ENCODE results near the gene MACC1. TPM values are rescaled to one million over a fixed set of nuclear protein-coding genes. Genes with fewer than 3 reads are reported as not detected.

MACC1 gene
- total RNA-seq, 1 donor: 0.36 TPM

- H3K79me2 ChIP-seq (ENCODE audit: insufficient read depth, low read length): no peaks in the 10 kb centered on the region
- H3K36me3 ChIP-seq (ENCODE audit: insufficient read depth, low read length): no peaks in the 10 kb centered on the region
- DNase-seq (ENCODE audit: insufficient read length, low spot score, missing footprints): no peak
- peaks cover 10% of the 10 kb centered on the region for H3K4me1 ChIP-seq (ENCODE audit: insufficient read depth, low read length)
- H3K27me3 ChIP-seq (ENCODE audit: insufficient read depth, low read length): no peaks in the 10 kb centered on the region
- no peaks in the 10 kb centered on the region for H3K9me3 ChIP-seq (ENCODE audit: low read depth, low read length)
- no peaks in the 10 kb centered on the region for H4K20me1 ChIP-seq (ENCODE audit: insufficient read depth, low read length)
- no peak for TF ChIP-seq CTCF (IDR thresholded peaks at IDR 0.05; ENCODE audit: extremely low read depth, low read depth, low read length)
- no peak overlapping the region for H2AFZ ChIP-seq (ENCODE audit: low read length)
- no peak overlapping the region for H3K27ac ChIP-seq (ENCODE audit: low read depth, low read length)
- H3K4me3 ChIP-seq (ENCODE audit: insufficient read depth, low read length): no peak overlapping the region
- H3K4me2 ChIP-seq (ENCODE audit: insufficient read depth, low read length): no peak overlapping the region
Observed at GRCh38 chr7:20229081-20229480, 11.9 kb upstream of the MACC1 start.

- H3K4me2 ChIP-seq (ENCODE audit: insufficient read depth, low read length): no peak overlapping the region
- no peak for TF ChIP-seq CTCF (IDR thresholded peaks at IDR 0.05; ENCODE audit: extremely low read depth, low read depth, low read length)
Observed at GRCh38 chr7:20228654-20229053, 11.5 kb upstream of the MACC1 start.

GRCh38 chr7:20227291-20227795 is 10.2 kb upstream of the MACC1 start:
- DNase-seq (ENCODE audit: insufficient read length, low spot score, missing footprints): no peak
- Histone ChIP-seq H3K4me3 (ENCODE audit: insufficient read depth, low read length) (no peak overlapping the region), H3K79me2 (ENCODE audit: insufficient read depth, low read length) (no peaks in the 10 kb centered on the region), H3K4me1 (ENCODE audit: insufficient read depth, low read length) (peaks cover 18% of the 10 kb centered on the region), H3K4me2 (ENCODE audit: insufficient read depth, low read length) (no peak overlapping the region), H3K27ac (ENCODE audit: low read depth, low read length) (no peak overlapping the region), H3K27me3 (ENCODE audit: insufficient read depth, low read length) (no peaks in the 10 kb centered on the region), H3K9me3 (ENCODE audit: low read depth, low read length) (no peaks in the 10 kb centered on the region), H2AFZ (ENCODE audit: low read length) (no peak overlapping the region), H3K36me3 (ENCODE audit: insufficient read depth, low read length) (no peaks in the 10 kb centered on the region), H4K20me1 (ENCODE audit: insufficient read depth, low read length) (no peaks in the 10 kb centered on the region)
- no peak for TF ChIP-seq CTCF (IDR thresholded peaks at IDR 0.05; ENCODE audit: extremely low read depth, low read depth, low read length)

More at GRCh38 chr7:20228654-20229053, 11.5 kb upstream of the MACC1 start:
- no peaks in the 10 kb centered on the region for H4K20me1 ChIP-seq (ENCODE audit: insufficient read depth, low read length)
- no peaks in the 10 kb centered on the region for H3K9me3 ChIP-seq (ENCODE audit: low read depth, low read length)
- H3K4me3 ChIP-seq (ENCODE audit: insufficient read depth, low read length): no peak overlapping the region
- no peaks in the 10 kb centered on the region for H3K27me3 ChIP-seq (ENCODE audit: insufficient read depth, low read length)
- no peak for DNase-seq (ENCODE audit: insufficient read length, low spot score, missing footprints)
- H3K79me2 ChIP-seq (ENCODE audit: insufficient read depth, low read length): no peaks in the 10 kb centered on the region
- peaks cover 12% of the 10 kb centered on the region for H3K4me1 ChIP-seq (ENCODE audit: insufficient read depth, low read length)
- no peak overlapping the region for H3K27ac ChIP-seq (ENCODE audit: low read depth, low read length)
- no peak overlapping the region for H2AFZ ChIP-seq (ENCODE audit: low read length)
- no peaks in the 10 kb centered on the region for H3K36me3 ChIP-seq (ENCODE audit: insufficient read depth, low read length)

- Histone ChIP-seq H3K4me2 (ENCODE audit: insufficient read depth, low read length) (no peak overlapping the region), H3K9me3 (ENCODE audit: low read depth, low read length) (no peaks in the 10 kb centered on the region), H3K4me3 (ENCODE audit: insufficient read depth, low read length) (no peak overlapping the region), H3K27ac (ENCODE audit: low read depth, low read length) (no peak overlapping the region), H4K20me1 (ENCODE audit: insufficient read depth, low read length) (no peaks in the 10 kb centered on the region), H3K4me1 (ENCODE audit: insufficient read depth, low read length) (peaks cover 18% of the 10 kb centered on the region), H3K27me3 (ENCODE audit: insufficient read depth, low read length) (no peaks in the 10 kb centered on the region), H2AFZ (ENCODE audit: low read length) (no peak overlapping the region), H3K36me3 (ENCODE audit: insufficient read depth, low read length) (no peaks in the 10 kb centered on the region), H3K79me2 (ENCODE audit: insufficient read depth, low read length) (no peaks in the 10 kb centered on the region)
- DNase-seq (ENCODE audit: insufficient read length, low spot score, missing footprints): no peak
- TF ChIP-seq CTCF (IDR thresholded peaks at IDR 0.05; ENCODE audit: extremely low read depth, low read depth, low read length): no peak
Observed at GRCh38 chr7:20226860-20227259, 9.7 kb upstream of the MACC1 start.
